ENCODE measurements around the gene CRTC1.

DNA sequence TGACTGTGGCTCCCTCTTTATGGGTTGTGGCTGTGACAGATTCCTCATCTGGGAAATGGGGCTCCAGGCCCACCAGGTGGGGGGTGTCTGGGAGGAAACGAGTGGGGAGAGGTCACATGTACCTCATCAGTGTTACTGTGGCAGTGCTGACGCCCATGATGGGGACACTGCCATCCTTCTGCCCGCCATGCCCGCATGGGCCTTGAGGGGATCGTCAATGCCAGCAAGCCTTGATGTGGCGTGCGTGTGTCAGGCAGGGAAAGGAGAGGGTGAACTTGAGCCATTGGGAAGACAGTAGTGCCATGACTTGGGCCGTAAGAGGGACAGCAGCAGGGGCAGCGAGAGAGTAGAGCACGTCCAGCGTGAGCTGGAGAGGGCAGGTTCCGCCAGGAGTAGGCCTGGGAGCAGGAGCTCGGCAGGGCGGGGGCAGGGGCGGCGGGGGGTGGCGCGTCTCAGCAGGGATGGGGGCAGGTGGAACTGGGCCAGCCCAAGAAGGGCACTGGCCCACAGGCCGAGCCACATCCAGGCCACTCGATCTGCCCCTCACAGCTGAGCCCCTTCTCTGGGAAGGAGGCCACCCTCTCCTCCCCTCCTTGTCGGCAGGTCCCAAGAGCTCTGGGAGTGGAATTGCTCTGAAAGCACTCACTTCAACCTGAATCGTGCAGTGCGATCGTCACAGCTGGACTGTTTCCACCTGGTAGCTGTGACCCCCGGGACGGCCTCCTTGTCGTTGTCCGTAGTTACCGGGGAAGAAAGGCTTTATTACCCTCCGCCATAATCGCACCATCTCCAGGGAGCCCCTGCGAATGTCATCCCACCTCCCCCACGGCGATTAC is 36.7 kb upstream of the CRTC1 start:
- TF ChIP-seq, protein P1, sequence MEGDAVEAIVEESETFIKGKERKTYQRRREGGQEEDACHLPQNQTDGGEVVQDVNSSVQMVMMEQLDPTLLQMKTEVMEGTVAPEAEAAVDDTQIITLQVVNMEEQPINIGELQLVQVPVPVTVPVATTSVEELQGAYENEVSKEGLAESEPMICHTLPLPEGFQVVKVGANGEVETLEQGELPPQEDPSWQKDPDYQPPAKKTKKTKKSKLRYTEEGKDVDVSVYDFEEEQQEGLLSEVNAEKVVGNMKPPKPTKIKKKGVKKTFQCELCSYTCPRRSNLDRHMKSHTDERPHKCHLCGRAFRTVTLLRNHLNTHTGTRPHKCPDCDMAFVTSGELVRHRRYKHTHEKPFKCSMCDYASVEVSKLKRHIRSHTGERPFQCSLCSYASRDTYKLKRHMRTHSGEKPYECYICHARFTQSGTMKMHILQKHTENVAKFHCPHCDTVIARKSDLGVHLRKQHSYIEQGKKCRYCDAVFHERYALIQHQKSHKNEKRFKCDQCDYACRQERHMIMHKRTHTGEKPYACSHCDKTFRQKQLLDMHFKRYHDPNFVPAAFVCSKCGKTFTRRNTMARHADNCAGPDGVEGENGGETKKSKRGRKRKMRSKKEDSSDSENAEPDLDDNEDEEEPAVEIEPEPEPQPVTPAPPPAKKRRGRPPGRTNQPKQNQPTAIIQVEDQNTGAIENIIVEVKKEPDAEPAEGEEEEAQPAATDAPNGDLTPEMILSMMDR (IDR thresholded peaks at IDR 0.05 in 4 of 5, conservative IDR thresholded peaks at IDR 0.05 in 1 of 5), result no peak
- TF ChIP-seq POLR2A (IDR thresholded peaks at IDR 0.05), result no peak
